ENCODE data around the gene TAF7.
"Not testable (repeated sequence)": the region's sequence is repeated elsewhere in the genome, so short reads cannot be mapped to it uniquely, and the experiment has no call there.

DNA sequence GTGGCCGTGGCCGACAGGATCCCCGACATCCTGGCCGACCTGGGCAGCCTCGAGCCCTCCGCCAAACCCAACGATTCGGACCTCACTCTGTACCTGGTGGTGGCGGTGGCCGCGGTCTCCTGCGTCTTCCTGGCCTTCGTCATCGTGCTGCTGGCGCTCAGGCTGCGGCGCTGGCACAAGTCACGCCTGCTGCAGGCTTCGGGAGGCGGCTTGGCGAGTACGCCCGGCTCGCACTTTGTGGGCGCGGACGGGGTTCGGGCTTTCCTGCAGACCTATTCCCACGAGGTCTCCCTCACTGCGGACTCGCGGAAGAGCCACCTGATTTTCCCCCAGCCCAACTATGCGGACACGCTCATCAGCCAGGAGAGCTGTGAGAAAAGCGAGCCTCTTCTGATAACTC, 25.4 kb upstream of the TAF7 start:
- TF ChIP-seq ZNF416 (tag by site-specific recombination; IDR thresholded peaks at IDR 0.05); ZNF701 (tag by site-specific recombination; IDR thresholded peaks at IDR 0.05); ZNF843 (tag by site-specific recombination; IDR thresholded peaks at IDR 0.05); OVOL3 (tag by site-specific recombination; IDR thresholded peaks at IDR 0.05); YY1 (tag by site-specific recombination; IDR thresholded peaks at IDR 0.05); ZNF324 (tag by site-specific recombination; IDR thresholded peaks at IDR 0.05); ZNF610 (tag by site-specific recombination; IDR thresholded peaks at IDR 0.05; ENCODE audit: borderline replicate concordance); ZNF274 (IDR thresholded peaks at IDR 0.05; ENCODE audit: low read length); ZNF274 (tag by site-specific recombination; IDR thresholded peaks at IDR 0.05; ENCODE audit: borderline replicate concordance): not testable (repeated sequence)
- TF ChIP-seq, protein P1, sequence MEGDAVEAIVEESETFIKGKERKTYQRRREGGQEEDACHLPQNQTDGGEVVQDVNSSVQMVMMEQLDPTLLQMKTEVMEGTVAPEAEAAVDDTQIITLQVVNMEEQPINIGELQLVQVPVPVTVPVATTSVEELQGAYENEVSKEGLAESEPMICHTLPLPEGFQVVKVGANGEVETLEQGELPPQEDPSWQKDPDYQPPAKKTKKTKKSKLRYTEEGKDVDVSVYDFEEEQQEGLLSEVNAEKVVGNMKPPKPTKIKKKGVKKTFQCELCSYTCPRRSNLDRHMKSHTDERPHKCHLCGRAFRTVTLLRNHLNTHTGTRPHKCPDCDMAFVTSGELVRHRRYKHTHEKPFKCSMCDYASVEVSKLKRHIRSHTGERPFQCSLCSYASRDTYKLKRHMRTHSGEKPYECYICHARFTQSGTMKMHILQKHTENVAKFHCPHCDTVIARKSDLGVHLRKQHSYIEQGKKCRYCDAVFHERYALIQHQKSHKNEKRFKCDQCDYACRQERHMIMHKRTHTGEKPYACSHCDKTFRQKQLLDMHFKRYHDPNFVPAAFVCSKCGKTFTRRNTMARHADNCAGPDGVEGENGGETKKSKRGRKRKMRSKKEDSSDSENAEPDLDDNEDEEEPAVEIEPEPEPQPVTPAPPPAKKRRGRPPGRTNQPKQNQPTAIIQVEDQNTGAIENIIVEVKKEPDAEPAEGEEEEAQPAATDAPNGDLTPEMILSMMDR (tag by site-specific recombination; IDR thresholded peaks at IDR 0.05): not testable (repeated sequence)
- TF ChIP-seq, protein P2, sequence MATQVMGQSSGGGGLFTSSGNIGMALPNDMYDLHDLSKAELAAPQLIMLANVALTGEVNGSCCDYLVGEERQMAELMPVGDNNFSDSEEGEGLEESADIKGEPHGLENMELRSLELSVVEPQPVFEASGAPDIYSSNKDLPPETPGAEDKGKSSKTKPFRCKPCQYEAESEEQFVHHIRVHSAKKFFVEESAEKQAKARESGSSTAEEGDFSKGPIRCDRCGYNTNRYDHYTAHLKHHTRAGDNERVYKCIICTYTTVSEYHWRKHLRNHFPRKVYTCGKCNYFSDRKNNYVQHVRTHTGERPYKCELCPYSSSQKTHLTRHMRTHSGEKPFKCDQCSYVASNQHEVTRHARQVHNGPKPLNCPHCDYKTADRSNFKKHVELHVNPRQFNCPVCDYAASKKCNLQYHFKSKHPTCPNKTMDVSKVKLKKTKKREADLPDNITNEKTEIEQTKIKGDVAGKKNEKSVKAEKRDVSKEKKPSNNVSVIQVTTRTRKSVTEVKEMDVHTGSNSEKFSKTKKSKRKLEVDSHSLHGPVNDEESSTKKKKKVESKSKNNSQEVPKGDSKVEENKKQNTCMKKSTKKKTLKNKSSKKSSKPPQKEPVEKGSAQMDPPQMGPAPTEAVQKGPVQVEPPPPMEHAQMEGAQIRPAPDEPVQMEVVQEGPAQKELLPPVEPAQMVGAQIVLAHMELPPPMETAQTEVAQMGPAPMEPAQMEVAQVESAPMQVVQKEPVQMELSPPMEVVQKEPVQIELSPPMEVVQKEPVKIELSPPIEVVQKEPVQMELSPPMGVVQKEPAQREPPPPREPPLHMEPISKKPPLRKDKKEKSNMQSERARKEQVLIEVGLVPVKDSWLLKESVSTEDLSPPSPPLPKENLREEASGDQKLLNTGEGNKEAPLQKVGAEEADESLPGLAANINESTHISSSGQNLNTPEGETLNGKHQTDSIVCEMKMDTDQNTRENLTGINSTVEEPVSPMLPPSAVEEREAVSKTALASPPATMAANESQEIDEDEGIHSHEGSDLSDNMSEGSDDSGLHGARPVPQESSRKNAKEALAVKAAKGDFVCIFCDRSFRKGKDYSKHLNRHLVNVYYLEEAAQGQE (tag by site-specific recombination; IDR thresholded peaks at IDR 0.05): not testable (repeated sequence)
- TF ChIP-seq, protein P3, sequence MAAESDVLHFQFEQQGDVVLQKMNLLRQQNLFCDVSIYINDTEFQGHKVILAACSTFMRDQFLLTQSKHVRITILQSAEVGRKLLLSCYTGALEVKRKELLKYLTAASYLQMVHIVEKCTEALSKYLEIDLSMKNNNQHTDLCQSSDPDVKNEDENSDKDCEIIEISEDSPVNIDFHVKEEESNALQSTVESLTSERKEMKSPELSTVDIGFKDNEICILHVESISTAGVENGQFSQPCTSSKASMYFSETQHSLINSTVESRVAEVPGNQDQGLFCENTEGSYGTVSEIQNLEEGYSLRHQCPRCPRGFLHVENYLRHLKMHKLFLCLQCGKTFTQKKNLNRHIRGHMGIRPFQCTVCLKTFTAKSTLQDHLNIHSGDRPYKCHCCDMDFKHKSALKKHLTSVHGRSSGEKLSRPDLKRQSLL (tag by site-specific recombination; IDR thresholded peaks at IDR 0.05): not testable (repeated sequence)
